ENCODE measurements around the gene PDE1C.

The PDE1C gene

GRCh38 chr7:32070406-32071360 lies at the start of gene PDE1C:
Gene PDE1C, minus strand, starts transcription at chr7:32070407.
- DNase-seq: peak in 9 of 10 donors; percentile 38 to 95 (median 65)
- intact Hi-C loops (cut with DNase I): no loop called here

- intact Hi-C loops (cut with DNase I): no loop called here
- DNase-seq: peak in 2 of 10 donors; percentile 62 to 77
These were observed 49.6 kb upstream of the PDE1C start for GRCh38 chr7:32119790-32120196.

- DNase-seq: no peak
- intact Hi-C loops (cut with DNase I): no loop called here
These were observed 47.6 kb upstream of the PDE1C start for GRCh38 chr7:32117837-32118236.

- no peak for DNase-seq
- intact Hi-C loops (cut with DNase I): no loop called here
These were observed 46.2 kb upstream of the PDE1C start for GRCh38 chr7:32116436-32116835.

GRCh38 chr7:32115831-32116230 lies 45.6 kb upstream of the PDE1C start:
- DNase-seq: no peak
- intact Hi-C loops (cut with DNase I): no loop called here

GRCh38 chr7:32108651-32109050 lies 38.4 kb upstream of the PDE1C start:
- DNase-seq: no peak
- intact Hi-C loops (cut with DNase I): no loop called here

GRCh38 chr7:32104766-32105165 lies 34.6 kb upstream of the PDE1C start:
- DNase-seq: no peak
- intact Hi-C loops (cut with DNase I): no loop called here

GRCh38 chr7:32103361-32103760 lies 33.2 kb upstream of the PDE1C start:
- intact Hi-C loops (cut with DNase I): no loop called here
- no peak for DNase-seq

- DNase-seq: no peak
- intact Hi-C loops (cut with DNase I): no loop called here
These were observed 32.2 kb upstream of the PDE1C start for GRCh38 chr7:32102432-32102873.

- DNase-seq: no peak
- intact Hi-C loops (cut with DNase I): no loop called here
These were observed 30.2 kb upstream of the PDE1C start for GRCh38 chr7:32100407-32100907.

- no peak for DNase-seq
- intact Hi-C loops (cut with DNase I): no loop called here
These were observed 24.3 kb upstream of the PDE1C start for GRCh38 chr7:32094516-32094915.

- intact Hi-C loops (cut with DNase I): no loop called here
- DNase-seq: no peak
These were observed 23.5 kb upstream of the PDE1C start for GRCh38 chr7:32093415-32094408.

- intact Hi-C loops (cut with DNase I): no loop called here
- DNase-seq: no peak
These were observed 22.1 kb upstream of the PDE1C start for GRCh38 chr7:32092346-32092745.

GRCh38 chr7:32091608-32092210 lies 21.5 kb upstream of the PDE1C start:
- no peak for DNase-seq
- intact Hi-C loops (cut with DNase I): no loop called here

- DNase-seq: no peak
- intact Hi-C loops (cut with DNase I): no loop called here
These were observed 19.5 kb upstream of the PDE1C start for GRCh38 chr7:32089678-32090077.

- intact Hi-C loops (cut with DNase I): no loop called here
These were observed 19.0 kb upstream of the PDE1C start for GRCh38 chr7:32089256-32089655.

GRCh38 chr7:32088451-32088881 lies 18.3 kb upstream of the PDE1C start:
- intact Hi-C loops (cut with DNase I): no loop called here
- no peak for DNase-seq

More at GRCh38 chr7:32089256-32089655, 19.0 kb upstream of the PDE1C start:
- DNase-seq: no peak

- DNase-seq: peak in 1 of 10 donors; percentile 81
- intact Hi-C loops (cut with DNase I): loop anchor here (5.0 kb wide), 1 partner anchor 78 kb away; no protein-coding TSS in a partner anchor
These were observed 9.3 kb upstream of the PDE1C start for GRCh38 chr7:32079510-32079909.

- no peak for DNase-seq
- intact Hi-C loops (cut with DNase I): loop anchor here (5.0 kb wide), 1 partner anchor 78 kb away; no protein-coding TSS in a partner anchor
These were observed 8.6 kb upstream of the PDE1C start for GRCh38 chr7:32078824-32079223.

- DNase-seq: no peak
- intact Hi-C loops (cut with DNase I): loop anchor here (5.0 kb wide), 1 partner anchor 79 kb away; no protein-coding TSS in a partner anchor
These were observed 7.6 kb upstream of the PDE1C start for GRCh38 chr7:32077806-32078205.
